ENCODE measurements around the gene PQBP1.

PQBP1 gene

DNA sequence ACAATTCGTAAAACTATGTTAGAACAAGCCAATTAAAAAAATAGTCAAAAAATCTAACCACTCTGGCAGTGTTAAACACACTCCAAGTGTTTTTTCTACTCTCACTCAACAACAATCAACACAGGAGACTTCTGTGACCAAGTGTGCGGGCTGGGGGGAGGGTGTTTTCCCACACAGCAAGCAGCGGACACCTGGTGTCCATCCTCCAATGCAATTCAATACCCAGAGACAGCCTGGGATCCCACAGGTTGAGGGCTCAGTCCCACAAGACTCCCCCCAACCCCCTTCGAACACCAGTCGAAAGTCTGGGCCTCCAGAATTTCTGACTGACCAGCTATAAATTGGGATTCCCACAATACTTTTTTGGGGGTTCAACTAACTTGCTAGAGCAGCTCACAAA lies 29.4 kb downstream of the PQBP1 start:
- DNase-seq: no peak

- no peak for DNase-seq
Measured at GRCh38 chrX:48927736-48928382, 30.1 kb downstream of the PQBP1 start.

GRCh38 chrX:48933757-48934156 lies 36.0 kb downstream of the PQBP1 start:
- no peak for DNase-seq

GRCh38 chrX:48934581-48935300 lies 37.0 kb downstream of the PQBP1 start:
- DNase-seq: no peak

GRCh38 chrX:48935301-48935670 lies 37.6 kb downstream of the PQBP1 start:
- no peak for DNase-seq

GRCh38 chrX:48936429-48937053 lies 38.8 kb downstream of the PQBP1 start:
- no peak for DNase-seq

DNA sequence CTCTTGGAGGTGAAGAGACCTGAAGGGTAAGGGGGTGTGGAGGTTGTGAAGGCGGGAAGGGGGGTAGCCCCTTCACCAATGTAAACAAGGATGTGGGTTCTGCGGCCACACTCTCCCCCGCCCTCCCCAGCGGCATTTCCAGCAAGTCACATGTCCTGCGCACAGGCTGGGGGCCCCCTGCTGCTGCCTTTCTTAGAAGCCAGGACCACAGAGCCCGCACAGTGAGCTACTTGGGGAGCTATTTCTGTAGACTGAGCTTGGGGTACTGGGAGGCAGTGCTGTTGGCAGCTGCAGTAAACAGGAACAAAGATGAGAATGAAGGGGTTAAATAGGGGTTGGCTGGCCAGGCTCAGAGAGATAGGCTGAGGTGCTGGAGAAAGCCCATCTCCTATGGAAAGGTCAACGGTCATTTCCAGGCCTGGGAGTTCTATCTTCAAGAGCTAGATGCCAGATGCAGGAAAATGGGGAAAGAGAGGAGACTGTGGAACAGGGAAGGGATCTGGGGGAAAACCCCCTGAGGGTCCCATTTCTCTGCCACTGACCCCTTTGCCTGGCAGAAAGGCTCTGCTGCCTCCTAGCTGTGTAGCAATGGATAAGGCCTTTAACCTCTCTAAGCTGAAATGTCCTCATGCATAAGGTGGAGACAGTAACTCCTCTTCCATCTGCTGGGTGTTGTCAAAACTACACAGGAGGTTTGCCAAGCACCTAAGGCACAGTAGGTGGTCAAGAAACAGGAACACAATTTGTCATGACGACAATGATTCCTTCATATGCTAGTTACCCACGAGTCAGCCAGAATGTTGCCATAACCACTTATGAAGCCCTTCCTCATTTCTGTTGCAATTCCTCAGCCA lies 39.6 kb downstream of the PQBP1 start:
- no peak for DNase-seq

GRCh38 chrX:48938721-48939425 lies 41.1 kb downstream of the PQBP1 start:
- no peak for DNase-seq

GRCh38 chrX:48939524-48940228 lies 41.9 kb downstream of the PQBP1 start:
- no peak for DNase-seq

GRCh38 chrX:48940404-48940955 lies 42.8 kb downstream of the PQBP1 start:
- DNase-seq: no peak

- no peak for DNase-seq
Measured at GRCh38 chrX:48942895-48943294, 45.2 kb downstream of the PQBP1 start.

DNA sequence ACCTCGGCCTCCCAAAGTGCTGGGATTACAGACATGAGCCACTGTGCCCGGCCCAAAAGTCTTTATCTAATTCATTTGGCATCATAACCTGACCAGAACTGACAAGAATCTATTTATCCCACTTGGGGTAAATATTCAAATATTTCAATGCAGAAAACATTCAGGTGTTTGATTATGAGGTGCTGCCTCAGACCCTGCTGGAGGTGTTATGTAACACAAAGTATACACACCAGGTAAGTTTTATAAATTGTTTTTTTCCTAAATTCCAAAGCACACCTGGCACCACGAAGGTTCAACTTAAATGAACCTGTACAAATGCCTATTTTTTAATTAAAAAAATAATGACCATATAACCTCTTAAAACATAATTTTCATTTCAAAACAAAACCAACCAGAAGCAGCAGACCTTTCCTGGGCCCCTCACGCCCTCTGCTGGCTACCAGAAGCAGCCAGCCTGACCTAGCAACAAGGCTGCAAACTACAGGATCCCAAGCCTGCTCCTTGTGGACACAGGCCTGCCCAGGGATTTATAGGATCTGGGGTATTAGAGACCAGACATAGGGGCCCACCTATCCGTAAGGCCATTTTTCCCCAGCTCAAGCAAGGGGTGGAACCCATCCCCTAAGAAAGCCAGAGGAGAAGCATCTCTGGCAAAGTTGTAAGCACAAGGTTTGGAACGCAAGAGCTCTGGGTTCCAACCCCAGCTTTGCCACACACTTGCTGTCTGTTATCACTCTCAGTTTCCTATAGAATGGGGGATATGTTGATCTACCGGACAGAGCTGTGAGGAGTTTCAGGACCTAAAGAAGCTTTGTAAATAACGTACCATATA lies 48.0 kb downstream of the PQBP1 start:
- peak in 1 of 3 experiments; percentile 56 for DNase-seq

DNA sequence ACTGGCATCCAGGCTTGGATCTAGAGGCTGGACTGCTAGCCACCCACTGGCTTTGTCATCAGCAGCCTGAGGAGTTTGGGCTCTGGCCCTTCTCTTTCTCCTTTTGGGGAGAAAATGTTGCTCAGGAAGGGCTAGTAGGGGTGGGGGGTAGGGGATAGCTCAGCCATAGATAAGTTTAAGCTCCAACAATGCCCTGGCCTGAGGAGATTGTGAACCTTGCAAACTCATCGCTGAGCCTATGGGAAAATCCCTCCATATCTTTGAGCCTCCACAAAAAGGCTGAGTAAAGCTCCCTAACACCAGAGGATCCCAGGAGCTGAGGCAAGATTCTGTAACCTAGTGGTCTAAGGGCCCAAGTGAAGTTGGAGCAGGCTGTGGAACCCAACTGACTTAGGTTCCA lies 50.9 kb downstream of the PQBP1 start:
- DNase-seq: no peak
